OCI-M1 (cell line): ENCODE data around the gene ARHGAP20.

ENCODE experiments used
- DNase-seq: peaks from one replicate; lab custom pipeline; 2025; lab: John Stamatoyannopoulos, UW

The ARHGAP20 gene

DNA sequence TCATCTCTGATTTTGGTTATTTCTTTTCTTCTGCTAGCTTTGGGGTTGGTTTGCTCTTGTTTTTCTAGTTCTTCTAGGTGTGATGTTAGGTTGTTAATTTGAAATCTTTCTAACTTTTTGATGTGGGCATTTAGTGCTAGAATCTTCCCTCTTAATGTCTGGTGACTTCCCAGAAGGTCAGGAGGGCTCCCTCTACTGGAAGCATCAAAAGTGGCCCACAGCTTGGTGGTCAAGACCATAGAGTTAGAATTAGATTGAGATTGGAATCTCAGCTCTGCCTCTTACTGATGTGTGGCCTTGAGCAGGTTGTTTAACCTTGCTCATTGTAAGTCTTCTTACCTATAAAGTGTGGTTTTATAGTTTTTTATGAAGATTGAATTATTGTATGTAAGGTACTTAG lies 183.2 kb downstream of the ARHGAP20 start:
- DNase-seq = peak; percentile 67

GRCh38 chr11:110527146-110527545 lies 185.1 kb downstream of the ARHGAP20 start:
- DNase-seq = no peak
